ENCODE results near the gene DCUN1D2.

Gene DCUN1D2

GRCh38 chr13:113489171-113489548, 1.4 kb downstream of the DCUN1D2 start:
- H3K4me3 ChIP-seq = peak overlapping the region; percentile 89 to 95
- no peaks in the 10 kb centered on the region for H3K9me3 ChIP-seq
- no peak for TF ChIP-seq CTCF (IDR thresholded peaks at IDR 0.05)
- peaks cover 0 to 49% (median 40%) of the 10 kb centered on the region in 4 donors for H3K4me1 ChIP-seq
- H3K36me3 ChIP-seq = no peaks in the 10 kb centered on the region
- no peaks in the 10 kb centered on the region for H3K27me3 ChIP-seq
- intact Hi-C loops (cut with DNase I; ENCODE audit: low total_unique reads) = no loop called here
- H3K27ac ChIP-seq = no peak overlapping the region
- no peak for DNase-seq

GRCh38 chr13:113488283-113488682, 2.2 kb downstream of the DCUN1D2 start:
- Histone ChIP-seq H3K27ac (no peak overlapping the region), H3K4me3 (no peak overlapping the region)

GRCh38 chr13:113486698-113487097, 3.8 kb downstream of the DCUN1D2 start:
- Histone ChIP-seq H3K4me3 (no peak overlapping the region), H3K9me3 (no peaks in the 10 kb centered on the region), H3K36me3 (no peaks in the 10 kb centered on the region), H3K27me3 (no peaks in the 10 kb centered on the region), H3K4me1 (peaks cover 0 to 26% (median 16%) of the 10 kb centered on the region in 4 donors), H3K27ac (no peak overlapping the region)
- TF ChIP-seq CTCF (IDR thresholded peaks at IDR 0.05) = no peak
- no peak for DNase-seq
- intact Hi-C loops (cut with DNase I; ENCODE audit: low total_unique reads) = no loop called here

More at GRCh38 chr13:113488283-113488682, 2.2 kb downstream of the DCUN1D2 start:
- no peak for DNase-seq
- no peaks in the 10 kb centered on the region for H3K36me3 ChIP-seq
- no peaks in the 10 kb centered on the region for H3K9me3 ChIP-seq
- no peaks in the 10 kb centered on the region for H3K27me3 ChIP-seq
- peaks cover 0 to 40% (median 32%) of the 10 kb centered on the region in 4 donors for H3K4me1 ChIP-seq
- TF ChIP-seq CTCF (IDR thresholded peaks at IDR 0.05) = no peak
- intact Hi-C loops (cut with DNase I; ENCODE audit: low total_unique reads) = no loop called here

GRCh38 chr13:113485545-113485944, 5.0 kb downstream of the DCUN1D2 start:
- Histone ChIP-seq H3K4me3 (no peak overlapping the region), H3K36me3 (no peaks in the 10 kb centered on the region), H3K9me3 (no peaks in the 10 kb centered on the region), H3K4me1 (peaks cover 0 to 23% (median 16%) of the 10 kb centered on the region in 4 donors), H3K27me3 (no peaks in the 10 kb centered on the region), H3K27ac (no peak overlapping the region)
- intact Hi-C loops (cut with DNase I; ENCODE audit: low total_unique reads) = no loop called here
- no peak for TF ChIP-seq CTCF (IDR thresholded peaks at IDR 0.05)
- DNase-seq = no peak

GRCh38 chr13:113483504-113484293, 6.8 kb downstream of the DCUN1D2 start:
- intact Hi-C loops (cut with DNase I; ENCODE audit: low total_unique reads) = no loop called here
- H3K4me1 ChIP-seq = peaks cover 0 to 10% (median 4%) of the 10 kb centered on the region in 4 donors
- no peak for TF ChIP-seq CTCF (IDR thresholded peaks at IDR 0.05)
- H3K9me3 ChIP-seq = no peaks in the 10 kb centered on the region
- peaks cover 4 to 10% (median 7%) of the 10 kb centered on the region in 3 donors for H3K36me3 ChIP-seq
- H3K4me3 ChIP-seq = no peak overlapping the region
- no peaks in the 10 kb centered on the region for H3K27me3 ChIP-seq
- no peak for DNase-seq
- no peak overlapping the region for H3K27ac ChIP-seq

Measured in tibial artery (tissue), 4 donors.